LNCaP clone FGC (cell line): ENCODE results near the gene DGKQ.

Experiments used
- DNase-seq: peaks from one replicate; pipeline ENCODE4 v3.0.0-alpha.2; 2011; ENCODE audit warnings: low read depth
- H3K4me3 ChIP-seq: 2 replicates; pipeline ENCODE4 v1.5.1; 2011; ENCODE audit warnings: mild to moderate bottlenecking, low read depth, low read length, control low read depth
- TF ChIP-seq, protein P1 (sequence below): IDR thresholded peaks from 2 replicates; pipeline ENCODE4 v1.5.1; 2012; ENCODE audit warnings: mild to moderate bottlenecking; ENCODE audit not compliant: control insufficient read depth, insufficient read depth; ENCODE audit errors: extremely low read depth

Gene DGKQ

DNA sequence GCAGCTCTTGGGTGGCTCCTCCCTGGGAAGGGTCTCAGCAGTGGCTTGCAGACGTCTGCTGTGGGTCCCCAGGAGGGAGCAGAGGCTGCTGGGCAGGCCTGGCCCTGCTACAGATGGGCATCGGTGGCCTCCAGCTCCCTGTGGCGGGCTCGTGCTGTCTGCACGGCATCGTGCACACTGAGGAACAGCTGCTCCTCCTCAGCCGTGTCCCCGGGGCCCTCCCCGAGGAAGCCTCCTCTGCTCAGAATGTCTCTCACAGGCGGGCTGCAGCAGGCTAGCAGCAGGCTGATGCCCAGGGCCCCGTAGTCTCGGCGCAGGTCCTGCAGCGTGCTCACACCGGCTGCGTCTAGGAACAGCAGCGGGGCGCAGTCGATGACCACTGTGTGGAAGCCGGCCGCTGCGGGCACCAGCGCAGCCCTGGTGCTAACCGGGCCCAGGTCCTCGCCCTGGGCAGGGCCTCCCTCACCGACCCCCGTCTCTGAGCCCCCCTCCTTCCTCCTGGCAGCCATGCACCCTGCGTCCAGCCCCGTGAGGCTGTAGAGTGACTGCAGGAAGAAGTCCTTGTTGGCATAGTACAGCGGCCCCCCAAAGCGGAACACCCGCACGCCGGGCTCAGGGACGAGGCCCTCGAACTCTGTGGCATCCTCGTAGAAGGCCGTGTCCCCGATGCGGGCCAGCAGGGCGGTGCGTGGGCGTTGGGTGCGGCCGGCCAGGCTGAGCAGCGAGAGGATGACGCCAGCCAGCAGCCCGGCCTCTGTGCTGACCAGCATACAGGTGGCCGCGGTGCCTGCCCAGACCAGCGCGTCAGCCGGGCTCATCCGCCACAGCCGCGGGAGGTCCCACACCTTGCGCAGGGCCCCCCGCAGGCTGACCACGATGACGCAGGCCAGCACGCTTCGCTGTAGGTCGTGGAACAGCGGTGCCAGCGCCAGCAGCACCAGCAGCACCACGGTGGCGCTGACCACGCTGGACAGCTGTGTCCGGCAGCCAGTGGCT is 15.7 kb upstream of the DGKQ start:
- no peak overlapping the region for H3K4me3 ChIP-seq
- TF ChIP-seq, protein P1, sequence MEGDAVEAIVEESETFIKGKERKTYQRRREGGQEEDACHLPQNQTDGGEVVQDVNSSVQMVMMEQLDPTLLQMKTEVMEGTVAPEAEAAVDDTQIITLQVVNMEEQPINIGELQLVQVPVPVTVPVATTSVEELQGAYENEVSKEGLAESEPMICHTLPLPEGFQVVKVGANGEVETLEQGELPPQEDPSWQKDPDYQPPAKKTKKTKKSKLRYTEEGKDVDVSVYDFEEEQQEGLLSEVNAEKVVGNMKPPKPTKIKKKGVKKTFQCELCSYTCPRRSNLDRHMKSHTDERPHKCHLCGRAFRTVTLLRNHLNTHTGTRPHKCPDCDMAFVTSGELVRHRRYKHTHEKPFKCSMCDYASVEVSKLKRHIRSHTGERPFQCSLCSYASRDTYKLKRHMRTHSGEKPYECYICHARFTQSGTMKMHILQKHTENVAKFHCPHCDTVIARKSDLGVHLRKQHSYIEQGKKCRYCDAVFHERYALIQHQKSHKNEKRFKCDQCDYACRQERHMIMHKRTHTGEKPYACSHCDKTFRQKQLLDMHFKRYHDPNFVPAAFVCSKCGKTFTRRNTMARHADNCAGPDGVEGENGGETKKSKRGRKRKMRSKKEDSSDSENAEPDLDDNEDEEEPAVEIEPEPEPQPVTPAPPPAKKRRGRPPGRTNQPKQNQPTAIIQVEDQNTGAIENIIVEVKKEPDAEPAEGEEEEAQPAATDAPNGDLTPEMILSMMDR = no peak
- no peak for DNase-seq

DNA sequence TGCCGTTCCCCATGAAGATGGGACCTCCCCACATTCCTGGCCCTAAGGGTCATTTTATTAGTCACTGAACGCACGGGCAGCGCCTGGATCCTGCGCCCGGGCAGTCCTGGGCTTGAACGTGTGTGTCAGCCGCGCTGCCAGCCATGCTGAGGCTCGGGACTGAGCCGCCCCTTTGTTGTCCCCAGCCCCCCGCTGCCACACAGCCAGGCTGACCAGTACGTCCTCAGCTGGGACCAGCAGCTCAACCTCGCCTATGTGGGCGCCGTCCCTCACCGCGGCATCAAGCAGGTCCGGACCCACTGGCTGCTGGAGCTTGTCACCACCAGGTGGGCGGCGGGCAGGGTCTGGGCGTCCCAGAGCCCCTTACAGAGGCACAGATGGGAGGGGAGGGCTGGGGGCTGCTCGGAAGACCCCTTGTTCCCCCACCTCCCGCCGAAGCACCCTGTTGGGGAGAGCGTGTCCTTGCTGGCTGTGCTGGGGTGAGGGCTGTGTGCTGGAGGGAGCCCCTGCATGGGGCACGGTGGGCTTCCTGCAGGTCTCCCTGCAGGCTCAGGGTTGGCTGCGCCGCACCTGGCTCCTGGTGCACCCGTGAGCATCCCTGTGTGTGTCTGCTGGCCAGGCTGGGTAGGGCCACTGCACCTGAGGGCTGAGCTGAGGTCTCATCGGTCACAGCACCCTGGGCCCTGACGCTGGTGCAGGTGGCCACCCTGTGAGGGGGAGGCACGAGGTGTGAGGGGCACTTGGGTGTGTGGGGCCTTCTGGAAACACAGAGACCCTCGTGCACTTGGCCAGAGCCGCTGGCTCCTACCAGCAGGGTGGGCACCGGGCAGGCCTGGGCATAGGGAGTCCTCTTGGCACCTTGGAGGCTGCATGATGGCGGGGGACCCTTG is 14.5 kb upstream of the DGKQ start:
- peak overlapping the region; percentile 77 for H3K4me3 ChIP-seq
- TF ChIP-seq, protein P1 = no peak
- no peak for DNase-seq

DNA sequence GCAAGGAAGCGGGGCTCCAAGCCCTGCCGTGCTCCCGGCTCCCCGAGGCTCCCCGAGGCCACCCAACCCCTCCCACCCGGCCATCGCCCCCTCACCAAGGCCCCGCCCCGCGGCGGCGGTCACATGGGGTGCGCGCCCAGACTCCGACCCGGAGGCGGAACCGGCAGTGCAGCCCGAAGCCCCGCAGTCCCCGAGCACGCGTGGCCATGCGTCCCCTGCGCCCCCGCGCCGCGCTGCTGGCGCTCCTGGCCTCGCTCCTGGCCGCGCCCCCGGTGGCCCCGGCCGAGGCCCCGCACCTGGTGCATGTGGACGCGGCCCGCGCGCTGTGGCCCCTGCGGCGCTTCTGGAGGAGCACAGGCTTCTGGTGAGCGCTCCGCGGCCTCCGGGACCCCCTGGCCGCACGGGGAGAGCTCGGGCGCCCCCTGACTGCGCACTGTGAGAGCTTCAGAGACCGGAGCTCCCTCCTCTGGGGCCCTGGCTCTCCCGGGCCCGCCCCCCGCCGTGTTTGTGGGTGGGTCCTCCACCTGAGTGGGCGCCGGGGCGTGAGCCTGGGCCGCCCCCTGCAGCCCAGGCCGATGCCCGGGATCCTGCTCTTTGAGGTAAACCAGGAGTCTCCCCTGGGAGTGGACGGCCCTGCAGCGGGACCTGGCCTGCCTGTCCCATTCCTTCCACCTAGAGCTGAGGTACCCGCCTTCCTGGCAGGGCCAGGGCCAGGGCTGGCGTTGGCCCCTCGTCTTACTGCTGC is 13.7 kb upstream of the DGKQ start, which contains the start of gene IDUA:
Gene IDUA, plus strand, starts transcription at position 166 of the 745 bp plus-strand sequence. Its CDS starts 41 bp downstream, at position 207.
- no peak for DNase-seq
- peak within 1 kb of the TSS; percentile 77 for H3K4me3 ChIP-seq
- TF ChIP-seq, protein P1 = peak; percentile 37

DNA sequence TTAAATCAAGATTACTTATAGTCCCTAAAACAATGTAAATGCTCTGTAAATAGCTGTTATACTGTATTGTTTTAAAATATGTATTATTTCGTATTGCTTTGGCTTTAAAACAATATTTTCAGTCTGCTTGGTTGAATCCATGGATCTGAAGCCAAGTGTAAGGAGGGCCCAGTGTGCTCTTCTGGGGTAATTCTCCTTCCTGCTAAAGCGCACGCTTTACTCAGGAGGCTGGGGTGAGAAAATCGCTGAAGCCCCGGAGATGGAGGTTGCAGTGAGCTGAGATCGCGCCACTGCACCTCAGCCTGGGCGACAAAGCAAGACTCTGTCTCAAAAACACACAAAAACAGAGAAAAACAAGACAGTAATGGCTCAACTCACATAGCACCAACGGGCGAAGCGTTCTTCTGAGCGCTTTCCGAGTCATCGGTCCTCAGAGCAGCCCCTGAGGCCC is 13.1 kb upstream of the DGKQ start:
- peak overlapping the region; percentile 77 for H3K4me3 ChIP-seq
- DNase-seq = no peak

DNA sequence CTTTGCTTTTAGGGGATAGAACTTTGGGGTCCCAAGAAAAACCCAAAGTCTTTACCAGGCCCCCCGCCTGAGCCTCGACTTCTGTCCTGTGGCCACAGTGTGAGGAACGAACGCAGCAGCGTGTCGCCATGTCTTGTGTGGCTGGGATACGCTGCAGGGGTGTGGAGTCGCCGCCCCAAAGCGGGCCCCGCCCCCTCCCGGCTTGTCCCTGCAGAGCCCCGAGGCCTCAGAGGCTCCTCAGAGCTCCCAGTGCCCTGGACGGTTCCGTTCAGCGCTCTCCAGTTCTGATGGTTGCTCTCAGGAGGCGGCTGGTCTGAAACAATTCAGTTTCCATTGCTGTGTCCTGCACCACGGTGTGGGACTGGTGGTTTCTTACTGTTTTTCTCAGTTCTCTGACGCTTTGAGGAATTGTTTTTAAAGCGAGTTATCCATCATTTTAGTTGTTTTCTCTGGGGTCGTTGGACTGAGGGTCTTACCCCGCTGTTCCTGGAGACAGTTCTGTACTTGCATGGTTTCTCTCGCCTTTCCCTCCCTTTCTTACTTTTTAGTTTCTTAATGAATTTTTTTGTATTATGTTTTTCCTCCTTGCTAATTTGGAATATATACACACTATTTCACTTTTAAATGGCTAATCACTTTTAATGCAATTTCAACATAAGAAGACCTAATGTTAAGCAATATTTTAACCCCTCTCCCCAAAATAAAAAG is 11.9 kb upstream of the DGKQ start:
- H3K4me3 ChIP-seq = peak overlapping the region; percentile 32
- DNase-seq = no peak

More for the DNA sequence above, 13.1 kb upstream of the DGKQ start:
- TF ChIP-seq, protein P1 = no peak

More for the DNA sequence above, 11.9 kb upstream of the DGKQ start:
- TF ChIP-seq, protein P1 = no peak
